ENCODE measurements around the gene PDCD1.

DNA sequence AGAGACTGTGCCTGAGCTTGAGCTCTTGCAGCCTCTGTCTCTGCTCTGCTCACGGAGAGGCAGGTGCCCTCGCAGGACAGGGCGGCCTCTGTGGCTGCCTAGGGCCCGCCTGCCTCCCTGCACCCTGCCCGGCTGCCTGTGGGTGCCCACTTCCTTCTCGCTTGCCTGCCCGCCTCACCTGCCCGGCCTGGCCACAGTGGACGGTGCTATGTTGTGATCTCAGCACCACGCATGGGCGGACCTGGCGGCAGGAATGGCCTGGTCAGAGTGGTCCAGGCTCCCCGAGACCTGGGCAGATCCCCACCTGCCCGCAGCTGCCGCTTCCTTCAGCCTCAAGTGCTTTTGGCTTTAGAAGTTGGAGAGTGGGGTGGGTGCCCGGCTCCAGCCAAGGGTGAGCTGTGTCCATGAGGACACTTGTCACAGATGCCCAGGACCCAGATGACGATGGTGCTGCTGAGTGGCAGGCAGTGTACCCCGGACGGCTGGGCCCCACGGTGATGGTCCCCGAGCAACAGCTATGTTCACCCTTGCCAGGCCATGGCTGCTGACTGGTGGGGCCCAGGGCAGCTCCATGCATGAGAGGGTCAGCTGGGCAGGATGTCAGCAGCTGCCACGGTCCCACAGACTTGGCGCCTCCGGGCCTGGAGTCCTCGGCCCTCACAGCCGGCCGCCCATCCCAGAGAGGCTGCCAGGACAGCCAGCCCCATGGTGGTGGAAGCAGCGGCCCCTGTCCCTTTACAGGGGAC, 36.2 kb upstream of the PDCD1 start:
- TF ChIP-seq RAD21 (IDR thresholded peaks at IDR 0.05; ENCODE audit: insufficient read depth, low read depth, low read length) (no peak), CREM (IDR thresholded peaks at IDR 0.05; ENCODE audit: low read depth) (no peak), NFYB (IDR thresholded peaks at IDR 0.05; ENCODE audit: insufficient read depth, low read depth, low read length) (no peak), BHLHE40 (IDR thresholded peaks at IDR 0.05; ENCODE audit: borderline replicate concordance in 1 of 2, low read depth in 2 of 2, low read length in 1 of 2) (no peak), CBFB (IDR thresholded peaks at IDR 0.05; ENCODE audit: low read depth) (no peak), POLR2A (IDR thresholded peaks at IDR 0.05; ENCODE audit: low read depth, low read length) (no peak)
- TF ChIP-seq, protein P1, sequence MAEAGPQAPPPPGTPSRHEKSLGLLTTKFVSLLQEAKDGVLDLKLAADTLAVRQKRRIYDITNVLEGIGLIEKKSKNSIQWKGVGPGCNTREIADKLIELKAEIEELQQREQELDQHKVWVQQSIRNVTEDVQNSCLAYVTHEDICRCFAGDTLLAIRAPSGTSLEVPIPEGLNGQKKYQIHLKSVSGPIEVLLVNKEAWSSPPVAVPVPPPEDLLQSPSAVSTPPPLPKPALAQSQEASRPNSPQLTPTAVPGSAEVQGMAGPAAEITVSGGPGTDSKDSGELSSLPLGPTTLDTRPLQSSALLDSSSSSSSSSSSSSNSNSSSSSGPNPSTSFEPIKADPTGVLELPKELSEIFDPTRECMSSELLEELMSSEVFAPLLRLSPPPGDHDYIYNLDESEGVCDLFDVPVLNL (IDR thresholded peaks at IDR 0.05; ENCODE audit: low read depth, low read length), result no peak
- TF ChIP-seq, protein P2, sequence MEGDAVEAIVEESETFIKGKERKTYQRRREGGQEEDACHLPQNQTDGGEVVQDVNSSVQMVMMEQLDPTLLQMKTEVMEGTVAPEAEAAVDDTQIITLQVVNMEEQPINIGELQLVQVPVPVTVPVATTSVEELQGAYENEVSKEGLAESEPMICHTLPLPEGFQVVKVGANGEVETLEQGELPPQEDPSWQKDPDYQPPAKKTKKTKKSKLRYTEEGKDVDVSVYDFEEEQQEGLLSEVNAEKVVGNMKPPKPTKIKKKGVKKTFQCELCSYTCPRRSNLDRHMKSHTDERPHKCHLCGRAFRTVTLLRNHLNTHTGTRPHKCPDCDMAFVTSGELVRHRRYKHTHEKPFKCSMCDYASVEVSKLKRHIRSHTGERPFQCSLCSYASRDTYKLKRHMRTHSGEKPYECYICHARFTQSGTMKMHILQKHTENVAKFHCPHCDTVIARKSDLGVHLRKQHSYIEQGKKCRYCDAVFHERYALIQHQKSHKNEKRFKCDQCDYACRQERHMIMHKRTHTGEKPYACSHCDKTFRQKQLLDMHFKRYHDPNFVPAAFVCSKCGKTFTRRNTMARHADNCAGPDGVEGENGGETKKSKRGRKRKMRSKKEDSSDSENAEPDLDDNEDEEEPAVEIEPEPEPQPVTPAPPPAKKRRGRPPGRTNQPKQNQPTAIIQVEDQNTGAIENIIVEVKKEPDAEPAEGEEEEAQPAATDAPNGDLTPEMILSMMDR (IDR thresholded peaks at IDR 0.05 in 2 of 3, conservative IDR thresholded peaks at IDR 0.05 in 1 of 3; ENCODE audit: control insufficient read depth in 2 of 3, extremely low read depth in 1 of 3, insufficient read depth in 1 of 3, low read depth in 3 of 3, low read length in 3 of 3), result no peak
- TF ChIP-seq, protein P3, sequence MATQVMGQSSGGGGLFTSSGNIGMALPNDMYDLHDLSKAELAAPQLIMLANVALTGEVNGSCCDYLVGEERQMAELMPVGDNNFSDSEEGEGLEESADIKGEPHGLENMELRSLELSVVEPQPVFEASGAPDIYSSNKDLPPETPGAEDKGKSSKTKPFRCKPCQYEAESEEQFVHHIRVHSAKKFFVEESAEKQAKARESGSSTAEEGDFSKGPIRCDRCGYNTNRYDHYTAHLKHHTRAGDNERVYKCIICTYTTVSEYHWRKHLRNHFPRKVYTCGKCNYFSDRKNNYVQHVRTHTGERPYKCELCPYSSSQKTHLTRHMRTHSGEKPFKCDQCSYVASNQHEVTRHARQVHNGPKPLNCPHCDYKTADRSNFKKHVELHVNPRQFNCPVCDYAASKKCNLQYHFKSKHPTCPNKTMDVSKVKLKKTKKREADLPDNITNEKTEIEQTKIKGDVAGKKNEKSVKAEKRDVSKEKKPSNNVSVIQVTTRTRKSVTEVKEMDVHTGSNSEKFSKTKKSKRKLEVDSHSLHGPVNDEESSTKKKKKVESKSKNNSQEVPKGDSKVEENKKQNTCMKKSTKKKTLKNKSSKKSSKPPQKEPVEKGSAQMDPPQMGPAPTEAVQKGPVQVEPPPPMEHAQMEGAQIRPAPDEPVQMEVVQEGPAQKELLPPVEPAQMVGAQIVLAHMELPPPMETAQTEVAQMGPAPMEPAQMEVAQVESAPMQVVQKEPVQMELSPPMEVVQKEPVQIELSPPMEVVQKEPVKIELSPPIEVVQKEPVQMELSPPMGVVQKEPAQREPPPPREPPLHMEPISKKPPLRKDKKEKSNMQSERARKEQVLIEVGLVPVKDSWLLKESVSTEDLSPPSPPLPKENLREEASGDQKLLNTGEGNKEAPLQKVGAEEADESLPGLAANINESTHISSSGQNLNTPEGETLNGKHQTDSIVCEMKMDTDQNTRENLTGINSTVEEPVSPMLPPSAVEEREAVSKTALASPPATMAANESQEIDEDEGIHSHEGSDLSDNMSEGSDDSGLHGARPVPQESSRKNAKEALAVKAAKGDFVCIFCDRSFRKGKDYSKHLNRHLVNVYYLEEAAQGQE (IDR thresholded peaks at IDR 0.05; ENCODE audit: low read depth, low read length), result no peak
